AG04450 (cell line): ENCODE results near the gene B4GALNT4. TPM values are rescaled to one million over a fixed set of nuclear protein-coding genes. Genes with fewer than 3 reads are reported as not detected.

Experiments used
- CTCF ChIA-PET: fragments of 300-600, 350-600 bp; formaldehyde crosslinking; extraction: SDS; loops from one replicate; lab custom pipeline; 2022; ENCODE audit warnings: antibody characterized with exemption, inconsistent platforms; lab: Charles Lee
- POLR2A ChIA-PET: fragments of 350-600 bp; formaldehyde crosslinking; extraction: SDS; loops from one replicate; lab custom pipeline; 2021; ENCODE audit warnings: antibody characterized with exemption, inconsistent platforms; lab: Yijun Ruan, JAX
- DNase-seq: peaks from one replicate; pipeline ENCODE4 v3.0.0-alpha.2; 2011; ENCODE audit warnings: low read depth, low spot score
- H3K27ac ChIP-seq: one replicate; pipeline ENCODE4 v1.5.1; 2012; ENCODE audit warnings: low read depth, low read length, control low read depth
- H3K27me3 ChIP-seq: one replicate; pipeline ENCODE4 v1.6.0; 2012; ENCODE audit warnings: low read length; ENCODE audit not compliant: control insufficient read depth, insufficient read depth
- H3K4me3 ChIP-seq: 2 replicates; pipeline ENCODE4 v1.5.1; 2011; ENCODE audit warnings: mild to moderate bottlenecking, low read depth, low read length, control low read depth
- H3K9me3 ChIP-seq: 2 replicates; pipeline ENCODE4 v1.5.1; 2012; ENCODE audit warnings: low read length; ENCODE audit not compliant: control insufficient read depth, insufficient read depth
- CTCF ChIP-seq: IDR thresholded peaks from 2 replicates; pipeline ENCODE4 v1.5.1; 2011; ENCODE audit warnings: low read depth, low read length, control low read depth, inconsistent platforms
- polyA plus RNA-seq: library from polyadenylated mRNA; depleted of rRNA; stranded (reverse); fragments of >200 nt; gene quantifications from 2 replicates; pipeline ENCODE4 v1.2.3, GENCODE V29; 2011

The B4GALNT4 gene
- polyA plus RNA-seq, 1 experiment, result 7.8 TPM

- no peak for DNase-seq
- Histone ChIP-seq H3K27me3 (no peaks in the 10 kb centered on the region), H3K9me3 (peaks cover 27% of the 10 kb centered on the region), H3K27ac (no peak overlapping the region), H3K4me3 (no peak overlapping the region)
- CTCF ChIA-PET, result no interaction called here
- TF ChIP-seq CTCF, result no peak
- POLR2A ChIA-PET, result no interaction called here
Measured at GRCh38 chr11:381501-382072, 12.3 kb downstream of the B4GALNT4 start.

GRCh38 chr11:382081-382629 is 12.9 kb downstream of the B4GALNT4 start:
- no peak for TF ChIP-seq CTCF
- Histone ChIP-seq H3K9me3 (peaks cover 28% of the 10 kb centered on the region), H3K4me3 (no peak overlapping the region), H3K27me3 (no peaks in the 10 kb centered on the region), H3K27ac (no peak overlapping the region)
- CTCF ChIA-PET, result no interaction called here
- POLR2A ChIA-PET, result no interaction called here
- DNase-seq, result no peak

GRCh38 chr11:383431-383830 is 14.1 kb downstream of the B4GALNT4 start:
- DNase-seq, result no peak
- ChIA-PET CTCF (no interaction called here), POLR2A (no interaction called here)
- no peaks in the 10 kb centered on the region for H3K27me3 ChIP-seq
- no peak overlapping the region for H3K27ac ChIP-seq
- peaks cover 28% of the 10 kb centered on the region for H3K9me3 ChIP-seq
- TF ChIP-seq CTCF, result no peak
- no peak overlapping the region for H3K4me3 ChIP-seq

- ChIA-PET POLR2A (no interaction called here), CTCF (no interaction called here)
- TF ChIP-seq CTCF, result no peak
- H3K27ac ChIP-seq, result no peak overlapping the region
- no peak for DNase-seq
- no peaks in the 10 kb centered on the region for H3K27me3 ChIP-seq
- no peak overlapping the region for H3K4me3 ChIP-seq
- peaks cover 23% of the 10 kb centered on the region for H3K9me3 ChIP-seq
Measured at GRCh38 chr11:384511-384910, 15.2 kb downstream of the B4GALNT4 start.

- H3K4me3 ChIP-seq, result no peak overlapping the region
- ChIA-PET CTCF (no interaction called here), POLR2A (no interaction called here)
- no peak for DNase-seq
- no peak overlapping the region for H3K27ac ChIP-seq
- peaks cover 12% of the 10 kb centered on the region for H3K9me3 ChIP-seq
- no peak for TF ChIP-seq CTCF
- no peaks in the 10 kb centered on the region for H3K27me3 ChIP-seq
Measured at GRCh38 chr11:385594-386351, 16.5 kb downstream of the B4GALNT4 start.
